ENCODE results near the gene ABCC8.
A peak's percentile ranks its signal among the peaks of the same experiment; 100 is the strongest.

Gene ABCC8

DNA sequence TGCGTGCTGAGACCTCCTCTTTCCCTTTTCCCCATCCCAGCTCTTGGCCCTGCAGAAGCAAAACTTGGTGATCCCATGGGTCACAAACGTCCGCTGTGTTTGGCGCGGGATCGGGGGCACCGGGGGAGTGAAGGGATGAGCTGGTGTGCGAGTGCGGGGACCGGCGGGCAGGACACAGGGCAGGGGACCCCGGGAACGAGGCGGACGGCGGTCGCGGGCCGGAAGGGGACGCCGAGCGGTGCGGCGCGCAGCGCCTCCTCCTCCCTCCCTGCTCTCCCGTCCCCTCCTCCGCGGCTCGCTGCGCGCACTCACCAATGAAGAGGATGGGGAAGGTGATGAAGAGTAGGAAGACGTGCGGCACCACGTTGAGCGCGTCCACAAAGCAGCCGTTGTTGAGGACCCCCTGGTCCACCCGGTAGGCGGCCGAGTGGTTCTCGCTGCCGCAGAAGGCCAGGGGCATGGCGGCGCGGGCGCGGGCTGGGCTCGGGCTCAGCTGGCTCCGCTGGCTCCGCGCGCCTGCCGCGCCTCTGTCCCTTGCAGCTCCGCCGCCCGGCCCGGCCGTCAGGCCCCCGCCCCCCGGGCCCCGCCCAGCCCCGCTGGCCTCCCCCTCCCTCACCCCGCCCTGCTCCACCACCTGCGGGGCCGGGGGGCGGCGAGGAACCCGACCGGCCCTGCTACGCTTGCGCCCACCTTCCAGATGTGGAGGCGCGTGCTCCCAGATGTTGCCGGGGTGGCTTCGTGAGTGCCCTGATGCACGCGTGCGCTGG lies at the start of gene ABCC8:
Gene ABCC8 (minus strand): TSS at position 529 of the 767 bp plus-strand sequence. CDS start 69 bp downstream, at position 460.
- peak; percentile 33 for DNase-seq

GRCh38 chr11:17526326-17526725 lies 49.7 kb upstream of the ABCC8 start:
- DNase-seq: no peak

GRCh38 chr11:17525570-17525969 lies 48.9 kb upstream of the ABCC8 start:
- DNase-seq: no peak

DNA sequence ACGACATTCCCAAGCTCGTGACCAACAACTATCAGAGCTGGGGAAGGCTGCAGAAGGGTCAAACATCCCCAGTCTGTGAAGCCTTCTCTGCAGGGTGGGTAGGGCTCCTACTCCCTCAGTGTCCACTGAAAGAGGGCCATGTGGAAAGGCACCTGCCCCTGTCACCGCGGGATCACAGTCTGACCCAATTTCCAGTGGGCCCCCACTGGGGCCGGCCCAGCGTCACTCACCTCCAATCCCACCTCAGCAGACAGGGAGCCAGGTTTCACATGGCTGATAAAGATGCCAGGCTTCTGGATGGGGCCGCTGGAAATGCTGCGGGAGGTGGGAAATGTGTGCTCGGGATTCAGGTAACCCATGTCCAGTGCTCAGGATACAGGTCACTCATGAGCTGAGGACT lies 47.6 kb upstream of the ABCC8 start:
- DNase-seq: no peak

DNA sequence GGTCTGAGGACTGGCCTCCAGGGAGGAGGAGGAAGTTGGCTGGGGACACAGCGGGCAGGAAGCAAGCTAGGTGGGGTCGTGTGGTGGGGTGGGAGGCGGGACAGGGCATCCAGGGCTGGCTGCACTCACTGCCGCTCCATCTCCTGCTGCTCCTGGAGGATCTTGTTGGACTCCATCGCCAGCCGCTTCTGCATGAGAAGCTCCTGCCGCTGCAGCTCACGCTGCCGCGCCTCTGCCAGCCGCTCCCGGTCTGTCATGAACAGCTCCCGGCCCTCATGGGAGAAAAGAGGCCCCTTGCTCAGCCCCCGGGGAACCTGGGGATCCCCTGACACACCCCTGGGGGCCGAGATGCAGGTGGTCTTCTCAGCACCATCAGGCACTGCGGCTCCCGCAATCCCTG lies 46.0 kb upstream of the ABCC8 start:
- no peak for DNase-seq

DNA sequence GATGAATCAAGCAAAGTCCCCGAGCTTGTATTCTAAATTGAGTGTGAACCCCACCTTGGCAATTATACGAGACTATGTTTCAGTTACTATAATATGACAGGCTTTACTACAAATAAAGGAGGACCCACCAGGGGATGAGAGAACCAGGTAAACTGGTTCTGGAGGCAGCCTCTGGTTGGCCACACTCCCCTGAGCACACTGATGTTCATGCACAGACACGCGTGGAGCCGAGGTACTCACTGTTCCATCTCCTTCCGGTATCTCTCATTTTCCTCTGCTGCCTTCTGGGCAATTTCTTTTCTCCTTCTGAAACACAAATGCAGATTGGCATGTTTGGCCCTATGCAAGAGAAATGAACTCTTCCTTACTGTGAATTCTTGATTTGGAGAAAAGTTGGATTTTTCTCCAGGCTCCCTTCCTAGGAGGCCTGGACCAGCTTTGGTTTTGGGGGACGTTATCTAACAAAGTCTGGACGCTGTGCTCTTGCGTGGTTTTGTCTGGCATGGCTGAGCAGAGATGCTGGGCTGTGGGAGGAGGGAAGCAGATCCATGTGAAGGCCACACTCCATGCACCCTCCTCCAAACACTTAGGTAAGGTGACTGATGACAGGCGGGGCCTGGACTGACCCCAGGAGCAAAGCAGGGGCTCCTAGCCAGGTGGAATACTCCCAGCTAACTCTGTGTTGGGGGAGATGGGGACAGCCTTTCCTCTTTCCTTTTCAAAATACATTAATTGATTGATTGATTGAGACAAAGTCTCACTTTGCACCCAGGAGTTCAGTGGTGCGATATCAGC lies 44.7 kb upstream of the ABCC8 start:
- DNase-seq: no peak

DNA sequence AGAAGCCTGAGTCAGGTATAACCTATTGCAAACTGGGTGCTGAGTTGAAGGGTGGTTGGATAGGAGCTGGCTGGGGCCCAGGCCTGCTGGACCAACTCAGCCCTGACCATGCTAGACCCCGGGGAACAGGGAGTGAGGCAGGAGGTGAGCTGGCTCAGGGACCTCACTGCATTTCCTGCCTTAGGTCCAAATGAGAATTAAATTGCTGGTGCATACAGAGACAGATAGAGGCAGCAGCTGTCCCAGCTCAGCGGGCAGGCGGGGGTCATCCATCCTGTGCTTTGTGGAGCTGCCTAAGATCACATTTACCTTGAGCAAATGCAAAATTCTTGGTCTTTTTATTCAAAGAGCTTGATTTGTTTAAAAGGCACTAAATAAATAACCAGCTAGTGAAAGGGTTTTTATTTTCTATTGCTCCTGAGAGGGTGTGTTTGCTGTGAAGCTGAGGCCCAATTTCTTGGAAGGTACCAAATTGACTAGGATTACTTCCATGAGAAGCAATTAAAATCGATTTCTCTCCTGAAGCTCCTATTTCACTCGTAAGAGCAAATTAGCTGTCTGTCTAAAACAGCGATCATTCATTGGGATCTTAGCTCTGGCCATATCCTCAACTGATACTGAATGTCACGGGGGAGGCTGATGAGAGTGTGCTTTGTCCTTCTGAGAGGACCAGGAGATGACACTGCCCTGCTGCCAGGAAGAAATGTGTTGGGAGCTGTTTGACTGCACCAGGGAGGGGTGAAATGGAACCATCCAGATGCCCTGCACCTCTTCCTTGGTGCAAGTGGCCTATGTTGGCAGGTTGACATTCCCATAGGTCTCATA lies 42.6 kb upstream of the ABCC8 start:
- DNase-seq: no peak

DNA sequence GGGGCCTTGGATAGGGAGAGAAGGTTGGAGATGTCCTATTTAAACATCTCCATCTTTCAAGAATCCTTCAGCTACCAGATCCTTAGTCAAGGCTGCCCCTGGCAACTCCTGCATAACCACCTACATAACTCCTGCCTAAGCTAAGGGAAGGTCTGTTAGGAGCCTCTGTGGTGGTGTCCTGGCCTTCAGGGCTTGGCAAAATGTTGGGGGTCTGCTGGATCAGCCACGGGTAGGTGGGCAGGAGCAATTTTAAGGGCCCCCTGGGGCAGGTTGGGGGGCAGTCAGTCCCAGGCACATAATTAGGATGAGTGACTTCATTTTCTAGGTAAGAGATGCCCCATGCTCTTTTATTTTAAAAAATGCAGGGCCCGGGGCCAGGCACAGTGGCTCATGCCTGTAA lies 41.7 kb upstream of the ABCC8 start:
- DNase-seq: no peak

- no peak for DNase-seq
These were observed 40.5 kb upstream of the ABCC8 start for GRCh38 chr11:17517186-17517585.

DNA sequence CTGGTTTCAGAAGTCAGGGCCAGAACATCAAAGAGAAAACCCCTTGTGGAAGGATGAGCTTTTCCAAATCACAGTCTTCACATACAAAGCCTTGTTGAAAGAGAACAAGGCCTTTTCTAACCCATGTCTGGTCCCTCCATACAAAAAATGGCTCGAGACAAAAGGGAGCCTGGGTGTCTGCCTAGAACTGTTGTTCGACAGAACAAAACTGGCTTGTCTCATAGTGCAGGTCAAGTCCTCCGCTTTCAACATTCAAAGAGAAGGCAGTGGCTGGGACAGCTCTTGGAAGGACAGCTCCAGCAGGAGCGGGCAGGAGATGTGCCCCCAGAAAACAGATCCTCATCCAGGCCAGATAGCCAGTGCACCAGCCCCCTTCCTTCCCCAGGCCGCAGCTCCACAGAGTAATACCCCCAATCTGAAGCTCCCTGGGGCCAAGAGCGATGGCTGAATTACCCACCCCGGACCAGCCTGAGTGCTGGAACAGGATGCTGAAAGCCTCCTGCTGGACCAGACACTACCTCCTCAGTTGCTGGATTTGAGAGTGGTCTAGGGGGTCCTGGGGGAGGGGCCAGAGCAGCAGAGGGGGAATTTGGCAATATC lies 40.0 kb upstream of the ABCC8 start:
- DNase-seq: no peak

DNA sequence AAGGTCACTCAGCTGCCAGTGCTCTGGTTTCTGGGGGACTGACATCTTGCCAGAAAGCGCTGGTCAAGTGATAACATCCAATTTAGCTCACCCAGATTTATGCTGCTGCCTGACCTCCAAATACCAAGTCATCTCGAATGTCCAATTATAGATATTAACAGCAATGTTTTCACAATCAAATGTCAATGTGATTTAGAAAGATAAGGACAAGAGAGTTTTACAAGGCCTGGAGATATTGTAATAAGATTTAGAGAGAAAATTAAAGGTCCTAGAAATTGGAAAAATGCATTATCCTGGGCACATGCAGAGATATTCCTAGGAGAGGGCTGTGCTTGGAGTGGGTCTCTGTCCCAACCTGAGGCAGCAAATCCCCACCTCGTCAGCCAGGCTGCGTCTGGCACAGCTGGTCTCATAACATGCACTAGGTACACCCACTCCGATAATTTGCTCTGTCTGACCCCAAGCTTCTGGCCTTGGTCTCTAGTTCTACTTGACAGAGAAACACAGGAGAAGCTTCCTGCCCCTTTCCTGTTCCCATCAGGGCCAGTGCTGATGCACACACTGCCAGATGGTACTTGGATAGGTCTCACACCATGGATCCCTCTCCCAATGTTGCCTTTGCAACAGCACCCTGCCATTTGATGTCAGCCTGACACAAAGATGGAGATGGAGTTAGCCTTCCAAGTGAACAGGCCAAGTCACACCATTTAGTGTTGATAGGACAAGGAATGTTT lies 39.0 kb upstream of the ABCC8 start:
- DNase-seq: no peak

- DNase-seq: no peak
These were observed 37.8 kb upstream of the ABCC8 start for GRCh38 chr11:17514476-17514875.

DNA sequence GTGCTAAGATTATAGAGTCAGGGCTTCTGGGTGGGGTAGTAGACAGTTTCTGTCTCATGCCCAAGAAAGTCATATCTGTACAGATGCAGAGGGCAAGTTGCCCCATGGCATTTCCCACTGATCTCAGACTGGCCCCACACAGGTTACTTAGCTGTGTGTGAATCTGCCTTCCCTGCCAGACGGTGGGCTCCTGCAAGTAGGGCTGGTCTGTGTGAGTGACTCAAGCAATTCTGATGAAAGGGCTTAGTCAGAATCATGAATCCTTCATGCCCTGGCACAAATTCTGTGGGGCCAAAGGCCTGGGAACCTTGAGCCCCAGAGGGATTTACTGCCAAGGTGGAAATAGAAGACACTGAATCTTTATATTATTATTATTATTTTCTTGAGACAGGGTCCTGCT lies 37.2 kb upstream of the ABCC8 start:
- no peak for DNase-seq

DNA sequence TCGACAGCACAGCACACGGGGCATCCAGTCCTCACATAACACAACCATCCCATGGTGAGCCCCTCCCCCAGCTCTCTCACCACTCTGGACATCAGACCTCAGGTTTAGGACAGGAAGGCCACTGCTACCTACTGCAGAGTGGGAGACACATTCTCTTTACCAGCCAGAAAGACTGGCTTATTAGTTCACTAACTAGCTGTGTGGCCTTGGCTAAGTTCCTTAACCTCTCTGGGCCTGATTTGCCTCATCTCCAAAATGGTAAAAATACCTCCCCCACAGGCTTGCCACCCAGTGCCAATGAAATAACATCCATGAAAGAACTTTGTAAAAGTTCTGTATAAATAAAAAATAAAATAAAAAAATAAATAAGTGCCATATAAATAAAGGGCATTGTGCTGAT lies 35.5 kb upstream of the ABCC8 start:
- no peak for DNase-seq

DNA sequence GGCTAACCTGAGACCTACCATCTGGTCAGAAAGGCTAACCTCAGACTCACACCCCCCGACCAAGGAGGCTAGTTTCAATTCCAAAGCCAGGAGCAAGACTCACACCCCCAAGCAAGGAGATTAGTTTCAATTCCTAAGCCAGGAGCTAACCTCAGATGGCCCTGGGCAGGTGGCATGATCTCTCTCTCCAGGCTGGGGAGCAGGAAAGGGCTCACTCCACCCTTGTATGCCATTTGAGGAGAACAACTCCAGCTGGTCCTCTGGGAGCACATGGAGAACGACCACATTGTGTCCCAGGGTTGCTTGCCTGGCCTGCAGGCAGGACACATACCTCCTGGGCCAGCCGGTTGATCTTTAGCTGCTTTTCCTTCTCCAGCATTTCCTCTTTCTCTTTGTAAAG lies 34.9 kb upstream of the ABCC8 start:
- no peak for DNase-seq

GRCh38 chr11:17510507-17511206 lies 34.0 kb upstream of the ABCC8 start:
- DNase-seq: peak; percentile 48

GRCh38 chr11:17508791-17509190 lies 32.1 kb upstream of the ABCC8 start:
- DNase-seq: no peak

- no peak for DNase-seq
These were observed 31.7 kb upstream of the ABCC8 start for GRCh38 chr11:17508306-17508705.

DNA sequence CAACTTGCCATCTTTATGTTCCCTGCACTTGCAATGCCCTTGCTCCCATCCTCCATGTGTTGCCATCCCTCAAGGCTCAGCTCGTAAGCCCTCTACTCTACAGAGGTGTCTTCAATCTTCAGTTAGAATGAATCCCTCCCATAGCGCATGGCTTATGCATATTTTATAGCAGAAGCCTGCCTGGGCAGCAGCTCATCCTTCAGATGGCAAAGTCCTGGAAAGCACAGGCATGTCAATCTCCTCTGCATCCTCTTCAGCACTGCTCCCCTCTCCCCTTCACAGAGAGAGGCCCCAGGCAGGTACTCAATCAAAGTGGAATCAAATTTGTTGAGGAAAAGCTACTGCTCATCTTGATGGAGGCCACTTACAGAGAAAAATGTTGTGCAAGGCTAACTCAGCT lies 31.1 kb upstream of the ABCC8 start:
- DNase-seq: no peak

- no peak for DNase-seq
These were observed 30.3 kb upstream of the ABCC8 start for GRCh38 chr11:17506942-17507341.

DNA sequence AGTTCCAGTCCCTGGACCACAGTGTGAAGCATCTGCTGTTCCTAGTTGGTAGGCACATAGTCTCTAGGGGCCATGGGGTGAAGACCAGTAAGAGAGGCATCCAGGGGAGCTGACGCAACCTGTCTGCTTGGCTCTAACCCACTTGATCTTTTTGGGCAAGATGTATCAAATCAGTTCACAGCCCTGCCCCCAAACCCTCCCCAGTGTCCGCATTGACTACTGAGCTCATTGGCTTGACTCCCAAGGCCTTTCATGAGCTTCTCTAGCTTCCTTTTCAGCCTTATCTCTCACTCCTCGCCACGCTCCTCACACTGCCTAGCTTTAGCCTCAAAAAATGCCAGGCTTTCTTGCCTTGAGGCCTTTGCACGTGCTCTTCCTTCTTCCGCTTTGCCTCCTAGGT lies 29.7 kb upstream of the ABCC8 start:
- DNase-seq: no peak

GRCh38 chr11:17505146-17505545 lies 28.5 kb upstream of the ABCC8 start:
- DNase-seq: no peak
